HCT116 (cell line): ENCODE data around the gene SEPTIN3. TPM values are rescaled to one million over a fixed set of nuclear protein-coding genes. Genes with fewer than 3 reads are reported as not detected.

Experiments
- ATAC-seq: fragments of 200-7000 bp; cut with Tn5 transposase; 2 replicates; pipeline ENCODE4 v1.9.1; 2020; ENCODE audit warnings: mild to moderate bottlenecking, moderate library complexity
- BruUV-seq: library from RNA; stranded (reverse); fragments of 400-500 nt; replicated peaks from 2 replicates; lab custom pipeline; 2021; lab: Mats Ljungman, UMichigan
- CTCF ChIA-PET: fragments of 300-600 bp; sonication (Branson Sonifier 250); formaldehyde crosslinking; loops from one replicate; lab custom pipeline; 2021; ENCODE audit warnings: antibody characterized with exemption; lab: Charles Lee
- POLR2A ChIA-PET: fragments of 300-600, 350-600 bp; sonication (Branson Sonifier 250); formaldehyde crosslinking; loops from one replicate; lab custom pipeline; 2021; ENCODE audit warnings: antibody characterized with exemption; lab: Charles Lee
- RAD21 ChIA-PET, 2 experiments: fragments of 300-600 bp; sonication (Branson Sonifier 250); formaldehyde crosslinking; loops; one replicate each; lab custom pipeline; 2023; ENCODE audit warnings: low total read pairs in 2 of 2; ENCODE audit not compliant: uncharacterized antibody in 2 of 2, unreplicated experiment in 2 of 2, low non-redundant PET in 1 of 2; lab: Charles Lee
- DNase-seq: peaks from one replicate; pipeline ENCODE4 v3.0.0-alpha.2; 2010; ENCODE audit warnings: low read depth, low spot score
- H2AFZ ChIP-seq: fragments of 200-600 bp; shearing (Covaris generic), sonication (generic); 2 replicates; pipeline ENCODE4 v1.6.1; 2017; ENCODE audit warnings: low read depth, mixed run types, mixed read lengths, antibody characterized with exemption, low read length; ENCODE audit not compliant: poor library complexity, severe bottlenecking
- H3K27ac ChIP-seq: 2 replicates; pipeline ENCODE4 v1.5.1; 2012; ENCODE audit warnings: low read depth, low read length
- H3K27me3 ChIP-seq: fragments of 200-600 bp; sonication (generic); 2 replicates; pipeline ENCODE4 v1.6.1; 2016; ENCODE audit warnings: mixed run types, low read length, mixed read lengths; ENCODE audit not compliant: insufficient read depth
- H3K36me3 ChIP-seq, 2 experiments: fragments of 200-500 bp in 1 of 2; fragments of 200-600 bp in 1 of 2; sonication (Bioruptor generic) in 1 of 2; sonication (generic) in 1 of 2; 2 replicates each; pipeline versions ENCODE4 v1.5.1 to v1.6.1; 2014 to 2016; ENCODE audit warnings: low read length in 2 of 2, inconsistent platforms in 1 of 2, mixed read lengths in 1 of 2, mixed run types in 1 of 2; ENCODE audit not compliant: insufficient read depth in 2 of 2, control insufficient read depth in 1 of 2
- H3K4me1 ChIP-seq, 2 experiments: fragments of 200-600 bp in 1 of 2; sonication (generic) in 1 of 2; 2 replicates each; pipeline versions ENCODE4 v1.5.1 to v1.6.1; 2012 to 2017; ENCODE audit warnings: low read length in 2 of 2, inconsistent platforms in 1 of 2, mild to moderate bottlenecking in 1 of 2, mixed read lengths in 1 of 2, mixed run types in 1 of 2, moderate library complexity in 1 of 2; ENCODE audit not compliant: insufficient read depth in 2 of 2, control insufficient read depth in 1 of 2
- H3K4me2 ChIP-seq: fragments of 200-600 bp; sonication (generic); 2 replicates; pipeline ENCODE4 v1.6.1; 2017; ENCODE audit warnings: mixed run types, low read length, mixed read lengths
- H3K4me3 ChIP-seq, 2 experiments: fragments of 200-600 bp in 1 of 2; sonication (generic) in 1 of 2; replicated peaks in 1 of 2; 2 replicates each; pipeline ENCODE4 v1.5.1; 2011 to 2016; ENCODE audit warnings: low read length in 2 of 2, control low read depth in 1 of 2, low read depth in 1 of 2, mild to moderate bottlenecking in 1 of 2, mixed read lengths in 1 of 2, mixed run types in 1 of 2
- H3K79me2 ChIP-seq: fragments of 200-600 bp; sonication (generic); 2 replicates; pipeline ENCODE4 v1.6.1; 2017; ENCODE audit warnings: mild to moderate bottlenecking, mixed run types, low read length, moderate library complexity, mixed read lengths; ENCODE audit not compliant: insufficient read depth
- H3K9ac ChIP-seq: fragments of 200-600 bp; sonication (generic); 2 replicates; pipeline ENCODE4 v1.6.1; 2016; ENCODE audit warnings: low read length, mixed read lengths
- H3K9me2 ChIP-seq: fragments of 200-600 bp; sonication (generic), shearing (Covaris generic); 2 replicates; pipeline ENCODE4 v1.6.1; 2017; ENCODE audit warnings: mixed run types, mild to moderate bottlenecking, moderate library complexity; ENCODE audit not compliant: insufficient read depth
- H3K9me3 ChIP-seq, 2 experiments: fragments of 200-500 bp in 1 of 2; fragments of 200-600 bp in 1 of 2; sonication (Bioruptor generic) in 1 of 2; sonication (generic) in 1 of 2; 2 replicates each; pipeline ENCODE4 v1.6.1; 2014 to 2017; ENCODE audit warnings: low read length in 2 of 2, mixed read lengths in 2 of 2, inconsistent platforms in 1 of 2, low read depth in 1 of 2, mild to moderate bottlenecking in 1 of 2, mixed run types in 1 of 2, moderate library complexity in 1 of 2; ENCODE audit not compliant: control insufficient read depth in 1 of 2, insufficient read depth in 1 of 2
- H4K20me1 ChIP-seq: fragments of 200-600 bp; sonication (generic), shearing (Covaris generic); 2 replicates; pipeline ENCODE4 v1.6.1; 2017; ENCODE audit warnings: mixed run types, mild to moderate bottlenecking, moderate library complexity; ENCODE audit not compliant: insufficient read depth
- CEBPB ChIP-seq: IDR thresholded peaks from 2 replicates; pipeline ENCODE4 v1.6.1; 2012; ENCODE audit warnings: low read depth
- CTCF ChIP-seq, 3 experiments: fragments of 200-600 bp in 1 of 3; sonication (generic) in 1 of 3; IDR thresholded peaks in 2 of 3; conservative IDR thresholded peaks in 1 of 3; 2 replicates each; pipeline ENCODE4 v1.5.1; 2012 to 2017; ENCODE audit warnings: low read depth in 2 of 3, low read length in 2 of 3, antibody characterized with exemption in 1 of 3, borderline replicate concordance in 1 of 3, control low read depth in 1 of 3, mild to moderate bottlenecking in 1 of 3, mixed read lengths in 1 of 3, mixed run types in 1 of 3, moderate library complexity in 1 of 3; ENCODE audit not compliant: insufficient read depth in 1 of 3
- ELF1 ChIP-seq: IDR thresholded peaks from 2 replicates; pipeline ENCODE4 v1.6.1; 2012; ENCODE audit warnings: low read depth, borderline replicate concordance
- EZH2phosphoT487 ChIP-seq: fragments of 200-600 bp; IDR thresholded peaks from 2 replicates; pipeline ENCODE4 v1.6.1; 2018; ENCODE audit warnings: antibody characterized with exemption, borderline replicate concordance
- FOSL1 ChIP-seq: IDR thresholded peaks from 2 replicates; pipeline ENCODE4 v1.6.1; 2012; ENCODE audit warnings: low read depth
- POLR2AphosphoS5 ChIP-seq: IDR thresholded peaks from 2 replicates; pipeline ENCODE4 v1.6.1; 2011; ENCODE audit warnings: mild to moderate bottlenecking, low read depth, low read length, moderate library complexity
- REST ChIP-seq: IDR thresholded peaks from 2 replicates; pipeline ENCODE4 v1.6.1; 2012; ENCODE audit warnings: low read depth
- TCF7L2 ChIP-seq: IDR thresholded peaks from 2 replicates; pipeline ENCODE4 v1.7.0; 2011; ENCODE audit warnings: borderline replicate concordance, inconsistent platforms; ENCODE audit not compliant: insufficient read depth, insufficient read length; ENCODE audit errors: extremely low read depth
- YY1 ChIP-seq: IDR thresholded peaks from 2 replicates; pipeline ENCODE4 v1.6.1; 2011; ENCODE audit warnings: low read length, low read depth, moderate library complexity, mild to moderate bottlenecking; ENCODE audit not compliant: insufficient replicate concordance; ENCODE audit errors: extremely low read depth
- intact Hi-C: fragments of 100-400 bp; cut with micrococcal nuclease; formaldehyde crosslinking; loops from 2 replicates; pipeline ENCODE4 v1.10.0; 2022
- total RNA-seq: library from RNA; stranded (reverse); gene quantifications from one replicate; pipeline ENCODE4 v1.2.1, GENCODE V29; 2021; ENCODE audit not compliant: unreplicated experiment

Gene SEPTIN3
- total RNA-seq, 1 experiment from 2014 or later: 9.3 TPM

GRCh38 chr22:41925783-41926460 is 43.3 kb upstream of the SEPTIN3 start:
- no peaks in the 10 kb centered on the region for H4K20me1 ChIP-seq
- H2AFZ ChIP-seq: no peak overlapping the region
- DNase-seq: no peak
- H3K4me2 ChIP-seq: peak overlapping the region; percentile 46
- intact Hi-C loops: no loop called here
- peak; percentile 78 for ATAC-seq
- TF ChIP-seq EZH2phosphoT487: no peak
- peak; percentile 34 to 79 (median 73); a peak in 5 of 6 replicates for TF ChIP-seq CTCF (IDR thresholded peaks at IDR 0.05 in 2 of 3, conservative IDR thresholded peaks at IDR 0.05 in 1 of 3; ENCODE audit: borderline replicate concordance in 1 of 3, insufficient read depth in 1 of 3, low read depth in 2 of 3, low read length in 2 of 3)
- no peak for TF ChIP-seq REST
- no peak for TF ChIP-seq ELF1
- TF ChIP-seq CEBPB: no peak
- TF ChIP-seq FOSL1: no peak
- TF ChIP-seq TCF7L2: no peak
- no peak for TF ChIP-seq YY1
- TF ChIP-seq POLR2AphosphoS5: no peak
- H3K4me1 ChIP-seq: peaks cover 2 to 7% of the 10 kb centered on the region in 2 experiments; a peak in 1 of 4 replicates
- H3K27me3 ChIP-seq: no peaks in the 10 kb centered on the region
- H3K36me3 ChIP-seq: no peaks in the 10 kb centered on the region
- no TSS peak for BruUV-seq
- H3K27ac ChIP-seq: no peak overlapping the region
- no peak overlapping the region for H3K4me3 ChIP-seq
- POLR2A ChIA-PET: interaction anchor here (1.6 kb wide), 1 partner anchor 15 kb away, joined by 4 read pairs; no protein-coding TSS in a partner anchor
- H3K9ac ChIP-seq: no peak overlapping the region; the same call in 1 of the 2 replicates
- RAD21 ChIA-PET: interaction anchor here in 1 of 2 experiments (0.5 kb wide), 1 partner anchor 146 kb away, joined by 3 read pairs; no protein-coding TSS in a partner anchor
- CTCF ChIA-PET: interaction anchor here (0.6 to 1.3 kb wide), 8 partner anchors 9 to 519 kb away, joined by 3 to 9 read pairs (median 3); partner anchors contain the start of genes CCDC134 and SREBF2
- no peaks in the 10 kb centered on the region for H3K9me3 ChIP-seq
- H3K79me2 ChIP-seq: no peaks in the 10 kb centered on the region
- no peaks in the 10 kb centered on the region for H3K9me2 ChIP-seq
